GM12873 (cell line): Measurements from ENCODE around the gene FOXR1.

ENCODE experiments used
- TF ChIP-seq, protein P1 (sequence below): IDR thresholded peaks from 2 replicates; pipeline ENCODE4 v1.5.1; 2012; ENCODE audit warnings: low read depth, mild to moderate bottlenecking, moderate library complexity, low read length, control low read depth; ENCODE audit not compliant: insufficient read depth; ENCODE audit errors: missing control alignments

FOXR1 gene

GRCh38 chr11:119024430-119025098 lies 53.0 kb downstream of the FOXR1 start:
- TF ChIP-seq, protein P1, sequence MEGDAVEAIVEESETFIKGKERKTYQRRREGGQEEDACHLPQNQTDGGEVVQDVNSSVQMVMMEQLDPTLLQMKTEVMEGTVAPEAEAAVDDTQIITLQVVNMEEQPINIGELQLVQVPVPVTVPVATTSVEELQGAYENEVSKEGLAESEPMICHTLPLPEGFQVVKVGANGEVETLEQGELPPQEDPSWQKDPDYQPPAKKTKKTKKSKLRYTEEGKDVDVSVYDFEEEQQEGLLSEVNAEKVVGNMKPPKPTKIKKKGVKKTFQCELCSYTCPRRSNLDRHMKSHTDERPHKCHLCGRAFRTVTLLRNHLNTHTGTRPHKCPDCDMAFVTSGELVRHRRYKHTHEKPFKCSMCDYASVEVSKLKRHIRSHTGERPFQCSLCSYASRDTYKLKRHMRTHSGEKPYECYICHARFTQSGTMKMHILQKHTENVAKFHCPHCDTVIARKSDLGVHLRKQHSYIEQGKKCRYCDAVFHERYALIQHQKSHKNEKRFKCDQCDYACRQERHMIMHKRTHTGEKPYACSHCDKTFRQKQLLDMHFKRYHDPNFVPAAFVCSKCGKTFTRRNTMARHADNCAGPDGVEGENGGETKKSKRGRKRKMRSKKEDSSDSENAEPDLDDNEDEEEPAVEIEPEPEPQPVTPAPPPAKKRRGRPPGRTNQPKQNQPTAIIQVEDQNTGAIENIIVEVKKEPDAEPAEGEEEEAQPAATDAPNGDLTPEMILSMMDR, result no peak

GRCh38 chr11:119025099-119025473 lies 53.5 kb downstream of the FOXR1 start:
- TF ChIP-seq, protein P1, result no peak

DNA sequence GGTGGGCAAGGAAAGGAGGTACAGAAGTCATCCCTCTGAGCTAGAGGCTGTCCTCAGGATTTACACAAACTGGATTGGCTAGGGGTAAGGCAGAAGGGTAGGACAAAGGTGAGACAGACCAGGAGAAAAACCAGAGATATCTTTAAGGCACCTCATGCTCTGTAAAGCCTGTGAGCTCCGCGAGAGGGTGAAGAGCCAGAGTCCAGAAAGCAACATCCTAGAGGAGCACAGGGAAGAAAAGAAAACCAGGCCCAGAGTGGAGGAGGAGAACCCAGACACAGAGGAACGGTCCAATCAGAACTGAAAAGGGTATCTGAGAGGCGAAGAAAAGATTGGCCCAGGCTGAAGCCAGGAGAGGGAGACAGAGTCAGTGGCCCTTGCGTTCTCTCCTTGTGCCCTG lies 54.0 kb downstream of the FOXR1 start:
- TF ChIP-seq, protein P1, result no peak

DNA sequence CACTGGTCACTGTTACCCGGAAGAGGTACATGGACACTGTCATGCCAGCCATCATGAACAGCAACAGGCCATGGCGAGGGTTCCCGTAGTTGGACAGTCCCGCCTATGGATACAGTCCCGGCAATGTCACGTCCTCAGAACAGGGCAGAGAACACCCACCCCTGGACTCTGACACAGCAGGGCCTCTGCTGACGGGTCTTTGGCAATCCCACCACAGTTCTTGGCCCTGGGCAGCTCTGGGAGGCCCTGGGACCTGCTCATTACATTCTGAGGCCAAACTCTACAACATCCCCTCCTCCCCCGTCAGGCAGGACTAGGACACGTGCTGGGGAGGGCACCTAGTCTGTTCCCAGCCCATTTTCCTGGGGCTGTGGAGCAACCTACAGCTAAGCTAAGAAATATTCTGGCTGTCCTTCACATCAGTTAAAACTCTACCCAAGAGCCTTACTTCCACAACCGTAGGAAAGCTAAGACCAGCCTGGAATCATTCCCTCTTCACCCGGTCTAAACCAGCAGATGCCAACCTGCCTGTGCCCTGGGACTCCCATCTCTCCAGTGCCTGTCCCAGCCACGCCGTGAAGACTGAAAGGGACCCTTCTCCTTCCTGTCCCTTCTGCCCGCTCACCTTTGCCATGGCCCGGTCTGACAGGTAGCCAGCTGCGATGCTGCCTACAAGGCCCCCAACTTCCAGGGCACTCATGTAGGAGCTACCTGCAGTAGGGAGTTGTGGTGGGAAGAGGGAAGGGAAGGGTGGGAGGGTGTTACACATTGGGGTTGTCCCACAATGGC lies 54.6 kb downstream of the FOXR1 start:
- TF ChIP-seq, protein P1, result no peak

DNA sequence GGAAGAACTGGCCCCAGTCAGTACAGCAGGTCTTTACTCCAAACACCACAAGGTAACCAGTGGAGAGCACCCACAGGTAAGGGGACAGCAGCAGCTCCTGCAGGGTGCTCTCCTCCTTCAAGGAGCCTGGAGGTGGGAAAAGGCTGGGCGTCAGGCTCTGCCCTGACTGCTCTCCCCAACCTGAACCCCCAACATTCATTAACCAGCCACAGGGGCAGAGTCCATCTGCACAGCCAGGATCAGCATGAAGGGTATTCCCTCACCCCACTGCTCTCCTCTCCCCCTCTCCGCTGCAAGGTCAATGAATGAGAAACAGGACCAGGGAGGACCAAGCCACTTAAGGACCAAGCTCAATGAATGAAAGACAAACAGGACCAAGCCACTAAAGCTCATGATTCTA lies 55.4 kb downstream of the FOXR1 start:
- TF ChIP-seq, protein P1, result no peak

DNA sequence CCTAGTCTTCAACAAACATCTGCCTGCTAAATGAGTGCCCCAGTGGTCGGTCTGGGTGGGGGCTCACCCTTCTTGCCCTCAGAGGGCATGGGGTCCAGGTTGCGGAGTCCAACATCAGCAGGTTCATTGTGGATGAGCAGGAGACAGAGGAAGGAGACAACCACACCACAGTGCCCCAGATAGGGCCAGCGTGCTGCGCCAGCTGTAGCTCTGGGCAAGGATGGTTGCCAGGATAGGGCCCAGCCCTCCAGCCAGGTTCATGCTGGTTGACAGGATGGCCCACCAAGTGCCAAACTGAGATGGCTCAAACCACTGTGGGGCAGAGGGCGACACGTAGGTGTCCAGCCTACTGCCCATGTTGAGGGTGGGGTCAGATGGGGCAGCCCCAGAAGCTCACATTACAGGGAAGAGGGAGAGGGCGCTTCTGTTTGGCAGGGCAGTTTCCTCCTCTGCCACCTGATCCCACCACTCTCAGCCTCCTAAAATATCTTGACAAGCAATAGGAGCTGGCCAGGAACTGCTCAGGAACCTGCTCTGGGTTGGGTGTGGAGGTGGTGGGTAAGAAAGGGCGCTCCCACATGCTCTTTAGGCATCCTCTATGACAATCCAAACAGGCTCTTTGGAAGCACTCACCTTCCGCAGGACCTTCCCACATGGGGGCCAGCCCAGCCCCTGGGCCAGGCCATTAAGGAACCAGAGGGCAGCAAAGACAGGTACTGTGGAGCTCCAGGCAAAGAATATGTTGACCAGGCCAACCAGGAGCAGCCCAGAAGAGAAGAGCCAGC lies 56.2 kb downstream of the FOXR1 start:
- TF ChIP-seq, protein P1, result no peak
